Stimulated activated CD4-positive, alpha-beta T cell treated with anti-CD3 and anti-CD28 coated beads, TNF-alpha, amount 100 ng/mL, for 4 hours (primary cell): ENCODE measurements around the gene TPST2.

Source experiments
- DNase-seq, 3 experiments: peaks; one replicate each; pipeline ENCODE4 v3.0.0-alpha.2; 2020; ENCODE audit warnings: low read depth in 3 of 3

Gene TPST2

DNA sequence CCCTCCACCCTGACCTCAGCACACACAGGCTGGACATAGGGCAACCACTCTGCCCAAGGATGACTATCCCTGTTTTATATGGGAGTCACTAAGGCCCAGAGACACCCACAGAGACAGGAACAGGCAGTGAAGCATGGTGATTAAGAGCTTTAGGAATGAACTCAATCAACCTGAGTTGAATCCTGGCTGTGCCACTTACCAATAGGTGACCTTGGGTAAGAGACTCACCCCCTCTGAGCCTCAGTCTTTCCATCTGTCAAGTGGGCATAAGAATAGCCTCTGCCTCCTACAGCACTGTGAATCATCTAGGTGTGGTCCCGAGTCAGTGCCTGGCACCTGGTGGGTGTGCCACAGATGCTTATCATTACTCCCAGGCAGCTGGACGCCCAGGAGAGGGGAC, 21.1 kb upstream of the TPST2 start:
- no peak for DNase-seq

DNA sequence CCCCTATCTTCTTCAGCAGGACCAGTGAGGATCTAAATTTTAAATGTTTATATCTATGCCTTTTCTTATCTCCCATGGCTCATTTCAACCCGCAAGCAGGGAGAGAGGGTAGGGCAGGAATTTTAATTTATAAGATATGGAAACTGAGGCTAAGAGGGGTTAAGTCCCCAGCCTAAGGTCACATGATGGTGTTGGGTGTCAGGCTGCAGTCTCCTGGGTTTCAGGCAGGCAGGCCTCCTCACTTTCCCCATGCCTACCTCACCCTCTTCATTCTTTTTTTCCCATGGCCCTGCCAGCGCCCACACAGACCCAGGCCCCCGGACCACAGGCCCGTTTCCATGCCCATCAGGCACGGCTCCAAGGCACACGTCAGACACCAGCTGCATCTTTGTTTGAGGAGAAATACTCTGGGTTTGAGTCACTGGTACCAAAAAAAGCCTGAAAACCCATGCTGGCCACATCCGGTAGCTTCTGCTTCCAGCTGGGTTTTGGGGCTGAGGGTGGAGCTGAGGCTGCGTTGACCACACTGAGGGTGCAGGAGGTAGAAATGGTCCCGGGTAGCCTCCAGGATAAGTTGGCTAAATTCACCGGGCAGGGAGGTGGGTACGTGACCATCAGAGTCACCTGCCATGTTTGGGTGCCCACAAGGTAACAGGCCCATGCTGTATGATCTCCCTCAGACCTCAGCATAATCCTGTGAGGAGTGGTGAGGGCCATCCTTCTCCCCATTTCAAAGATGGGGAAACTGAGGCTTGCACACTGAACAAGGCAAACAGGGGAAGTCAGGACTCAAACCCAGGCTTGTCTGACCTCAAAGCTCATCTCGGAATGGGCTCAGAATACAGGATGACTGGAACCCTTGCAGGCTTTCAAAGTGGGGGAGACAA, 20.4 kb upstream of the TPST2 start:
- peak in 1 of 3 experiments; percentile 16 for DNase-seq

GRCh38 chr22:26609287-26609686, 19.4 kb upstream of the TPST2 start:
- no peak for DNase-seq

GRCh38 chr22:26608129-26608528, 18.2 kb upstream of the TPST2 start:
- DNase-seq, result no peak

DNA sequence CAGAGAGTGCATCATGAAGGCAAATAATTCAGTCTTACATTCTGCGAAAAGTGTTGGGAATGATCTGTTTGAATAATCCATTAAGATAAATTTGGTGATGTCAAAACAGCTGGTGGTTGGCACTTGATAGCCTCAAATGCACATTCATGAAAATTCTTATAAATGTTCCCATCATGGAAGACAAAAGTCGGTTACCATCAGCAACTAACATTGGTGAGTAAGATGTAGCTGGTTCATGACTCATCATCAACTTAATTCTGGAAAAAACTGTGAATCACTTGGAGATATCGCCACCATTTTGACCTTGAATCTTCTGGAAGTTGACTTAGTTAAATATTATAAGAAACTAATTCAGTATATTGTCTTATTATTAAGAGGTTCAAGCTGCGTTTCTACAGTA, 16.7 kb upstream of the TPST2 start:
- DNase-seq, result no peak

DNA sequence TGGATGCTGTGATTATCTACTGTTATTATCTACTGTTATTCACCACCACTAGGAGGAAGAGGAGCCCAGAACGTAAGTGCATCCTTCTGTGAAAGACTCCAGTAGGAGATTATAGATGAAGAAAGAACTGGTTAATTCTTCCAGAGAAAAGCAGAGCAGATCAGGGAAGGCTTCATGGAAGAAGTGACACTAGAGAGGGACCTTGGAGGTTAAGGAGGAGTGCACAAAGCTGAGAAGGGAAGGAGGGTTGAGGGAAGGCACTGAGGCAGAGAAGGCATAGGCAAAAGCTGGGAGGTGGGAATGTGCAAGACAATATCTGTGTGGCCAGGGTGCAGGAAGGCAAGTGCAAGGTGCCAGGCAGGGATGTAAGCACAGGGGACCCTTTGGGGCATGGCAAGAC, 14.4 kb upstream of the TPST2 start:
- no peak for DNase-seq

DNA sequence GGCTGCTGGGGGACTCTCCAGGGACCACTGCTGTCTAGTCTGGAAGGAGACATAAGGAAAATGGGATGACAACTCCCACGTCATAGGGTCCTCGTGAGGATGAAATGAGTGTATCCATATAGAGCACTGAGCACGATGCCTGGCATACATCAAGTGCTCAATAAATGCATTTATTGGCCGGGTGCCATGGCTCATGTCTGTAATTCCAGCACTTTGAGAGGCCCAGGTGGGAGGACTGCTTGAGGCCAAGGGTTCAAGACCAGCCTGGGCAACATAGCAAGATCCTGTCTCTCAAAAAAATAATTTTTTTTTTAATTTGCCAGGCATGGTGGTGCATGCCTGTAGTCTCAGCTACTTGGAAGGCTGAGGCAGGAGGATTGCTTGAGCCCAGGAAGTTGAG, 12.2 kb upstream of the TPST2 start:
- DNase-seq, result no peak

DNA sequence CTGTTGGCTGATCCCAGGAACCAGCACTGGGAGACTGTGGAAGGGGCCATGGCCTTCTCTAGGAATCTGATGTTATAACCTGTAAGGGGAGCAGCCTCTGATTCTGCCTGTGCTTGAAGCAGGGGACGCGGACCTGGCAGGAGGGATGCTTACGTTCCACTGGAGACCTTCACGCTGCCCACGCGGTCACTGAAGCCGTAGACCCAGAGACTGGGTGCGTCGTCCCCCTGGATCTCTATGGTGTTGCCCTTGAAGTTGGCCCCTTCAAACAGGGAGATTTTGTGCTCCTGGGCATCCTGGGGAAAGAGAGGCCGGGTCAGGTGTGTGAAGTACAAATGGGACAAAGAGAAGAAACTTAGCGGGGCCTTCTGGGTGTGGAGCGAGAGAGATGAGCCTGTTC, 11.8 kb upstream of the TPST2 start:
- no peak for DNase-seq

DNA sequence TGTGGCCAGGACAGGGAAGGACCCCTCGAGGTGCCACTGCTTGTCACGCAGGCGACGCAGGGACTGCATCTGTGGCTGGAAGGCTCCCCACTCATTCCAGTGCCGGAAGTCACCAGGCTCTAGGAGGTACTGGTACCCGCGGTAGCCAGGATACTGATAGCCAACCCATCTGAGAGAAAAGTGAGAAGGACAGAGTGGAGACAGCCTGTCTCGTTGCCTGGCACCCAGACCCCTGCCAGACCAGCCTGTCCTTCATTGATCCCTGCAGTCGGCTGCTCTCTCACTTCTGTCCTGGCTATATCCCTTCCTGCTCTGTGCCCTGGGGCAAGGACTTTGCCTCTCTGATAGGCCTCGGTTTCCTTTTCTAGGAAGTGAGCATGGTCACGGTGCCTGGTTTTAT, 9.6 kb upstream of the TPST2 start:
- no peak for DNase-seq

- no peak for DNase-seq
Observed at GRCh38 chr22:26597480-26597879, 7.5 kb upstream of the TPST2 start.

GRCh38 chr22:26597026-26597425, 7.1 kb upstream of the TPST2 start:
- no peak for DNase-seq

GRCh38 chr22:26593763-26594162, 3.8 kb upstream of the TPST2 start:
- no peak for DNase-seq

- no peak for DNase-seq
Observed at GRCh38 chr22:26592421-26592891, 2.5 kb upstream of the TPST2 start.

- DNase-seq, result peak in 2 of 3 experiments; percentile 18 to 34
Observed at GRCh38 chr22:26589367-26589844, 526 bp downstream of the TPST2 start.

DNA sequence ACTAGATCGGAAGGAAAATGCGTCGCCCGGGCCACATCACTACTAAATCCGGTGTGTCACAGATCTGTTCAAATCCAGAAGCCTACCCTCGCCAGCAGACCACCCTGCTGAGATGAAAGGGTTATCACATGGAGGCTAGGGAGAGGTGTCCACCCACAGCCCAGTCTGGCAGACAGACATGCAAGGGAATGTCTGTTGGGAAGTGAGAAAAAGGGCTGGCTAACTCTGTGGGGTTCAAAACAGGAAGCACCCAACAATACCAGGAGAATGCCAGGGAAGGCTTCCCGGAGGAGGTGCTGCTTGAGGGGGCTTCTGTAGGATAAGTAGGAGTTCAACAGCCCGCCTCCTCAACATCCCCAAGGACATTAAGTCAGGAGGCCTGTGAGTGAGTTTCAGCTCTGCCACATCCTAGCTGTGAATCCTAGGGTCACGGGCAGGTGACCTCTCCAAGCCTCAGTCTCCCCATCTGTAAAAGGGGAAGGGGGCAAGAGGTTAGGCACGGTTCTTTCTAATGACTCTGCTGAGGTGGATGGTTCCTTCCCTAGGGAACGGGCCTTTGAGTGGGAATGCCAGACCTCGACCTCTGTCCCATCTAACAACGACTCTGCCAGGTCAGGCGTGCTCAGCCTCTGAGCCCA, 1.1 kb downstream of the TPST2 start:
- DNase-seq, result no peak

DNA sequence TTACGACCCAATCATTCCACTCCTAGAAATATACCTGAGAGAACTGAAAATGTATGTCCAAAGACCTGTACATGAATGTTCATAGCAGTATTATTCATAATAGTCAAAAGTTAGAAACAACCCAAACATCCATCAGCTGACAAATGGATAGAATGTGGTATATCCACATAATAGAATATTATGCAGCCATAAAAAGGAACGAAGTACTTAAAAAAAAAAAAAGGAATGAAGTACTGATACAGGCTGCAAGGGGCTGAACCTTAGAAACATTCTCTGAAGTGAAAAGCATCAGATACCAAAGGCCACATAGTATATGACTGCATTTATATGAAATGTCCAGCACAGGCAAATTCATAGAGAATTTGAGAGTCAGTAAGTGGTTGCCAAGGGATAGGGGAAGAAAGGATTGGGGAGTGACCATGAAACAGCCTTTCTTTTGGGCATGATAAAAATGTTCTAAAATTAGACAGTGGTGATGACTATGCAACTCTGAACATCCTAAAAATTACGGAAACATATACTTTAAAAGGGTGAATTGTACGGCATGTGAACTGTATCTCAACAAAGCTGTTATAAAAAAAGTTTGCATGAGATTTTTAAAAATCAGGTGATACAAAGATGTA, 1.8 kb downstream of the TPST2 start:
- DNase-seq, result no peak

GRCh38 chr22:26586556-26587325, 3.2 kb downstream of the TPST2 start:
- DNase-seq, result no peak

GRCh38 chr22:26585104-26585790, 4.7 kb downstream of the TPST2 start:
- no peak for DNase-seq

DNA sequence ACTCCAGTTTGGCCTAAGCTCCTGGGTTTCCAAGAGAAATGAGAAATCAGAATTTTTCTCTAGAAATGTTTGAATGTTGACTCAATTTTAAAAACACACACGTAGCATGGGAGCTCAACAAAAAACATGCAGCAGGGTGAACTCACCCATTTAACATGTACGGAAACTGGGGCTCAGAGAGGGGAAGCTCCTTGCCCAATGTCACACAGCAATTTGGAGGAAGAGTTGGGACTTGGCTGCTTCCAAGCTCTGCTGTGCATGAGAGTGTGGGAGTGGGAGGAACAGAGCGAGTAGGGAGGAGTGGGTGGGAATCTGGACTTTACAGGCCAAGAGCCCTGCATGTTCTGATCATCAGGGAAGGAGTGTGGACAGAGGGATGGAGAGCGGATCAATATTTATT, 5.9 kb downstream of the TPST2 start:
- DNase-seq, result no peak

DNA sequence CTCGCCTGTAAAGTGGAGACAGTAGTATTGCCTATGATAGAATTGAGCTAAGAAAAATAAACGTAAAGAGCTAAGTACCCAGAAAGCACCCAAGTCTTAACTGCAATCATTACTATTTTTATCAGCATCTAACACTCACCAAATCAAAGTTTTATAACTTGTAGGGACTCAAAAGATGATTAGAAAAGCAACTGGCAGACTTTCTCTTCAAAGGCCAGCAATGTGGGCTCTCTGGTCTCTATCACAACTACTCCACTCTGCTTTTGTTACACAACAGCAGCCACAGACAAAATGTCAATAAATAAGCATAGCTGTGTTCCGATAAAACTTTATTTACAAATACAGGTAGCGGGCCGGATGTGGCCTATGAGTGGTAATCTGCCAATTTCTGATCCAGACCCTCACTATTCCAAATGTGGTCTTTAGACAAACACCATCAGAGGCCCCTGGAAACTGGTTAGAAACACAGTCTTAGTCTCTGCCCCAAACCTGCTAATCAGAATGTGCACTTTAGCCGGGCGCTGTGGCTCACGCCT, 8.2 kb downstream of the TPST2 start:
- no peak for DNase-seq

DNA sequence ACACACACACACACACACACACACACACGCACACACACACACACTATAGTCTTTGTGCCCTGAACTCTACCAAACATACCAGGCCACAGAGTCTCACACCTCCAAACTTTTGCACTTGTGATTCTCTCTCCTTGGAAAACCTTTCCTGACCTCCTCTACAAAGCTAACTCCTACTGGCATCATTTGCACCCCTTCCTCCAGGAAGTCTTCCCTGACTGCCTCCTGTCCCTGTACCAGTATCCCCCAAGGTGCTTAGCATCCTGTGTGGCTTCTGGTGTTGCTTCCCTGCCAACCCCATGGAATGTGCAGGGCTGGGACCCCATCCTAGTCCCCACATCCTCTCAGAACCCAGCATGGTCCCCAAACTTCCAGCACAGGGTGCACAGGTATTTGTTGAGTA, 8.9 kb downstream of the TPST2 start:
- no peak for DNase-seq
